ENCODE results near the gene LRRFIP2.

GRCh38 chr3:37131860-37132144 lies 42.6 kb downstream of the LRRFIP2 start:
- no peak for TF ChIP-seq POLR2A (IDR thresholded peaks at IDR 0.05)
- no peak for TF ChIP-seq CTCF (IDR thresholded peaks at IDR 0.05)
- no peak for TF ChIP-seq POLR2AphosphoS5 (IDR thresholded peaks at IDR 0.05)
- TF ChIP-seq EP300 (IDR thresholded peaks at IDR 0.05) = no peak

All from suprapubic skin (tissue), 4 donors.